ENCODE results near the gene SLC25A1.

Gene SLC25A1

DNA sequence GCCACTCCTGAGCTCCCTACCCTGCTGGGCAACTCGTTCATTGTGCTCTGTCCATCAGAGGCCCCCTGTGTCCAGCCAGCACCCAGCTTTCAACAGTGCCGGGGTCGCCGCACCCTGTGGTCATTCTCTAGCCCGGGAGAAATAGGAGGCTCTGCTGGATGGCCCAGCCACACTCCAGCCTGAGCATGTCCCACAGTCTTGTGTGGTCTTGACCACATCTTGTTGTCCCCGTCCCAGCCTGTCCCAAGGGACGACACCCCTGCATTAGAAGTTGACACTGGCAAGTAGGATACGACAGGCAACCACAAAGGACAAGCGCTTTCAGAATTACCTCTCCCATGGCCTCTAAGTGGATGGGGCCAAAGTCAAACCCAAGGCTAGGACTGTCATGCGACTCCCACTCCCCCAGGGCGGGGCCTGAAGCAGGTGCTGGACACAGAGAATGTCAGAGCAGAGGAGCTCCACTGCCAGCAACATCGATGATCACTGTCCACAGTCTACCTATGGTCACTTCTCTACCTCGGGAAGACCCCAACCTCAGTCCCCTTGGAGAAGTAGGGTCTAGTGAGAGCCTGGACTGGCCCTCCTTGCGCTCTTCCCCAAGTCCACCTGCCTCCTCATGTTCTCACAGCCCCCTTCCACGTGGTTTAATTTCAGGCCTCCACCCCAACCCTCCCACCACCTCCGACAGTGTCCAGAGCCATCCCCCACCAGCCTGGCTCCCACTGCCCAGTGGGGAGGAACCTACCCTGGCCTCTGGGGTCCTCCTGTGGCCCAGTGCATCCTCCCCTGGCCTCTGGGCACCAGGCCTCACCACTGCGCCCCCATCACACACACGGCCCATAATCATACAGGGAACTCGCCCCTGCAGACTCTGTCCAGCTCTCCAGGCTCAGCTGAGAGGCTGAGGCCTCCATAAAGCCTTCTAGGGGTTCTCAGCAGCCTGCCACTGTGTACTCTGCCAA lies 51.9 kb downstream of the SLC25A1 start:
- DNase-seq (ENCODE audit: extremely low read depth in 1 of 2, low read depth in 1 of 2): no peak

Measured in activated CD8-positive, alpha-beta memory T cell treated with anti-CD3 and anti-CD28 coated beads for 1 hour (primary cell).